A549 (cell line): ENCODE results near the gene NLRC3.

ENCODE experiments used
- CBX2 ChIP-seq: fragments of 200-600 bp; sonication (generic); IDR thresholded peaks from 2 replicates; pipeline ENCODE4 v1.6.1; 2016; ENCODE audit warnings: low read depth, mild to moderate bottlenecking, borderline replicate concordance
- CTCF ChIP-seq: fragments of >200 bp; sonication (Bioruptor Twin); formaldehyde crosslinking; IDR thresholded peaks from 3 replicates; pipeline ENCODE4 v1.5.1; 2016
- EHMT2 ChIP-seq: fragments of 200-600 bp; sonication (generic); IDR thresholded peaks from 2 replicates; pipeline ENCODE4 v1.6.1; 2016; ENCODE audit warnings: antibody characterized with exemption, low read depth, mild to moderate bottlenecking, moderate library complexity
- EP300 ChIP-seq, 2 experiments: fragments of >200 bp; sonication (Bioruptor Twin); formaldehyde crosslinking; IDR thresholded peaks; 2 replicates in 1 of 2; 3 replicates in 1 of 2; pipeline ENCODE4 v1.6.1; 2016 to 2017
- ESRRA ChIP-seq: fragments of 150-350 bp; IDR thresholded peaks from 2 replicates; pipeline ENCODE4 v1.6.1; 2014; ENCODE audit warnings: mild to moderate bottlenecking, low read length, borderline replicate concordance
- KDM5A ChIP-seq: fragments of 200-600 bp; sonication (generic); IDR thresholded peaks from 2 replicates; pipeline ENCODE4 v1.6.1; 2016; ENCODE audit warnings: antibody characterized with exemption, mild to moderate bottlenecking
- MAX ChIP-seq: IDR thresholded peaks from 2 replicates; pipeline ENCODE4 v1.6.1; 2012
- POLR2A ChIP-seq: IDR thresholded peaks from 2 replicates; pipeline ENCODE4 v1.6.1; 2012; ENCODE audit warnings: mild to moderate bottlenecking, low read length
- RARB ChIP-seq: fragments of 250-450 bp; sonication (Bioruptor Pico); IDR thresholded peaks from 2 replicates; pipeline ENCODE4 v1.8.0; 2021; ENCODE audit warnings: mild to moderate bottlenecking, moderate library complexity
- RCOR1 ChIP-seq: fragments of 150-350 bp; IDR thresholded peaks from 2 replicates; pipeline ENCODE4 v1.6.1; 2014; ENCODE audit warnings: antibody characterized with exemption, low read length, low read depth
- SMC3 ChIP-seq: fragments of >200 bp; sonication (Bioruptor Twin); formaldehyde crosslinking; IDR thresholded peaks from 3 replicates; pipeline ENCODE4 v1.6.1; 2018; ENCODE audit warnings: inconsistent platforms
- ZC3H11A ChIP-seq: fragments of 450-650 bp; IDR thresholded peaks from 2 replicates; pipeline ENCODE4 v1.6.1; 2014; ENCODE audit warnings: antibody characterized with exemption, mild to moderate bottlenecking
- TF ChIP-seq, protein P1 (sequence below): fragments of >200 bp; sonication (Bioruptor Twin); formaldehyde crosslinking; IDR thresholded peaks from 2 replicates; pipeline ENCODE4 v1.6.1; 2016

DNA sequence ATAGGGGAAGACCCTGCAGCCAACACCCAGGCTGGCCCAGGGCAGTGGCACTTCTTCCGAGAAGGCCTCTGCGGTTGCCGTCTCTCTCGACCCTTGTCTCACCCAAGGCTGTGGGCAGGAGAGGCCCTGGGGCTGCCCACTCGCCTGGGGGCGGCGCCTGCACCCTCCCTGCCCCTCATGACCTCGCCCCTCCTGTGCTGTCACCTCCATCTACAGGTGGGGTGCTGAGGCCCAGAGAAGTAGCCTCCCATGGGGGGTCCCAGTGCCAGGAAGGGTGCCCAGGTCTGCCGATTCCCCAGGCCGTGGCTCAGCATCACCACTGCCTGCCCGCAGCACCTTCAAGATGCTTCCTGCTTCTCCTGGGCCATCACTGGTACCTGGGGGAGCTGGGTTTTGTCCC lies 992 bp downstream of the NLRC3 start:
- TF ChIP-seq POLR2A (no peak), MAX (no peak), CTCF (no peak), EHMT2 (no peak), RARB (CRISPR knock-in tag) (no peak), ESRRA (no peak), CBX2 (no peak), RCOR1 (no peak), ZC3H11A (no peak), EP300 (IDR thresholded peaks at IDR 0.05) (no peak), SMC3 (no peak), KDM5A (no peak)
- TF ChIP-seq, protein P1, sequence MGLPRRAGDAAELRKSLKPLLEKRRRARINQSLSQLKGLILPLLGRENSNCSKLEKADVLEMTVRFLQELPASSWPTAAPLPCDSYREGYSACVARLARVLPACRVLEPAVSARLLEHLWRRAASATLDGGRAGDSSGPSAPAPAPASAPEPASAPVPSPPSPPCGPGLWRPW = no peak
